Stimulated activated CD8-positive, alpha-beta memory T cell treated with anti-CD3 and anti-CD28 coated beads, Interleukin-4, amount 100 ng/mL, for 24 hours (primary cell): Measurements from ENCODE around the gene IGF2BP1.

Experiments used
- DNase-seq: peaks from one replicate; pipeline ENCODE4 v3.0.0-alpha.2; 2020; ENCODE audit warnings: low read depth

IGF2BP1 gene

DNA sequence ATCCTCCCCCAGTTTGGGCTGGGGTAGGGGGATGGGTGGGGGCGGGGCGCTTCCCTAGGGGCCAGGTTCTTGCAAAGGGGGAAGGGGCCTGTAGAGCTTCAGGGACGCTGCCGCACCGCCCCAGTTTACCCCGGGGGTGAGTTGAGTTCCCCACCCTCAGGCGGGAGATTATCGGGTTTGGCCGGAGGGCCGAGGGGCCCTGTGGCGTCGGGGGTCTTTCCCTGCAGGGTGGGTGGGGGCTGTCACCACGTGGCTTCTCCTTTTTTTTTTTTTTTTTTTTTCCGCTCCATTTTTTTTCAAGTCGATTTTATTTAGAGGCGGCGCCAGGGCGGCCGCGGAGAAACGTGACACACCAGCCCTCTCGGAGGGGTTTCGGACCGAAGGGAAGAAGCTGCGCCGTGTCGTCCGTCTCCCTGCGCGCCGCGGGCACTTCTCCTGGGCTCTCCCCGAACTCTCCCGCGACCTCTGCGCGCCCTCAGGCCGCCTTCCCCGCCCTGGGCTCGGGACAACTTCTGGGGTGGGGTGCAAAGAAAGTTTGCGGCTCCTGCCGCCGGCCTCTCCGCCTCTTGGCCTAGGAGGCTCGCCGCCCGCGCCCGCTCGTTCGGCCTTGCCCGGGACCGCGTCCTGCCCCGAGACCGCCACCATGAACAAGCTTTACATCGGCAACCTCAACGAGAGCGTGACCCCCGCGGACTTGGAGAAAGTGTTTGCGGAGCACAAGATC lies at the start of gene IGF2BP1:
Gene IGF2BP1 (plus strand): TSS at position 283 of the 724 bp plus-strand sequence. CDS start 361 bp downstream, at position 644.
- no peak for DNase-seq

DNA sequence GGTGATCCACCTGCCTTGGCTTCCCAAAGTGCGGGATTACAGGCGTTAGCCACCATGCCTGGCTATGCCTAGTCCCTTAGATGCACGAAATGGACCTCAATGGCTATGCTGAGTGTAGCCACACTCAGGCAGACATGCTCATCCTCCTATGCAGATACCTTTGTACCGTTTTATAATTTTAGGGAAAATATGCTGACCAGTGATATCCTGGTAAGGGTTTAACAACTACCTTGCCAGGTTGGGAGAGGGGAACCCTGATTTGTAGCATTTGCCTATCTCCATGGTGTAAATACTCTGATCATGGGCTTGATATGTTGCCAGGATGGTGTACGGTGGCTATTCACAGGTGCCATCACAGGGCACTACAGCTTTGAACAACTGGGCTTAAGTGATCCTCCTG lies 45.6 kb upstream of the IGF2BP1 start:
- no peak for DNase-seq

GRCh38 chr17:48952904-48953303 lies 44.3 kb upstream of the IGF2BP1 start:
- no peak for DNase-seq

DNA sequence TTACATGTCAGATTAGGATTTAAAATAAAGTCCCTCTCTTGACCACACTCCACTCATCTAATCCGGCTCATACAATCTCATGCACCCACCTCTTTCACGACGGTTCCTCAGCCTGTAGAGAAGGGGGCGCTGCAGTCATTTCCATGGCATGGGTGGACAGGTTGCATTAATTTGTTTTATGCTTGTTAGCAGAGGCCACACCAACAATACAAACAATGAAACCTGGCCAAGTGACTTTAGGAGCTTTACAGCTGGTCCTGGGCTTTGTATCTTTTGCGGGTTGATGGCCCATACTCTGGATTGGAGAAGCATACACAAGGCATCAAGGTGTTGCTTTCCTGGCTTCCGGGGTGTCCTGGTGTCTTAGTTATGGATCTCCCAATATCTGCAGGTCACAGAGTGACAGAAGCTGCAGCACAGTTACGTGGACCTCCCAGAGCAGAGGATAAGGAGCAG lies 42.9 kb upstream of the IGF2BP1 start:
- DNase-seq = no peak

GRCh38 chr17:48960834-48961515 lies 36.2 kb upstream of the IGF2BP1 start:
- DNase-seq = no peak

DNA sequence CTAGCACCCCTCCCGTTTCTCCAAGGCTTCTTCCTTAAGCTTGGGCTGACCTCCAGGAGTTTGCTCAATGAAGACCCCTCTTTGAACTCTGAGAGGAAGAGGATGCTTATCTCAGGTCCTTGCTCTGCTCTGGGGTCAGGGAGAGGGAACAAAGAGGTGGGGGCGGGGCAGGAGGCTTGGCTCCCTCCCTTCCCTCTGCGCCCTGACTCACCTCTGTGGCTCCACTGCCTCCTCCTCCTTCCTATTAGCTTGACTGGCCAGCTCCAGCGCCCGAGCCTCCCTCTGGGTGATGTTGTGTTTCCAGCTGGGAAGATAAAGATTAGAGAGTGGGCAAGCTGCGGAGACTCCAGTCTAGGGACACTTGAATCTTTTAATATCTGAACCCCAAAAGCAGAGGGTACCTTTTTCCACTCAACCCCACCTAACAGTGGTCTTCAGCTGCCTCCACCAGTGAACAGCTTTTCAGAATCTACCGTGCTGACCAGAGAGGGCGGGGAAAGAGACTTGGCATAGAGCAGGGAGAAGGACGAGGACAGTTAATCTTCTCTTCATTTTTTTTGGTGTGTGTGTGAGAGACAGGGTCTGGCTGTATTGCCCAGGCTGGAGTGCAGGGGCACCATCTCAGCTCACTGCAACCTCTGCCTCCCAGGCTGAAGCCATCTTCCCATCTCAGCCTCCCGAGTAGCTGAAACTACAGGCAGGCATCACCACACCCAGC lies 35.5 kb upstream of the IGF2BP1 start:
- no peak for DNase-seq

- DNase-seq = no peak
These were observed 27.0 kb upstream of the IGF2BP1 start for GRCh38 chr17:48970224-48970623.

- DNase-seq = no peak
These were observed 26.1 kb upstream of the IGF2BP1 start for GRCh38 chr17:48970865-48971687.

DNA sequence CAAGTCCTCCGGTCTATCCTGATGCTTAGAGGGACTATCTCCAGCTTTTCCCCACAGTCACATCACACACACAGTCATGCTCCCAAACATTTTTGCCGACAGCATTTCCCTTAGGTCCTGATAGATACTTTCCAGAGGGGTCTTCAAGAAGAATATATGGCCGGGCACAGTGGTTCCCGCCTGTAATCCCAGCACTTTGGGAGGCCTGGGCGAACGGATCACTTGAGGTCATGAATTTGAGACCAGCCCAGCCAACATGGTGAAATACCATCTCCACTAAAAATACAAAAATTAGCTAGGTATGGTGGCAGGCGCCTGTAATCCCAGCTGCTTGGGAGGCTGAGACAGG lies 24.5 kb upstream of the IGF2BP1 start:
- no peak for DNase-seq

DNA sequence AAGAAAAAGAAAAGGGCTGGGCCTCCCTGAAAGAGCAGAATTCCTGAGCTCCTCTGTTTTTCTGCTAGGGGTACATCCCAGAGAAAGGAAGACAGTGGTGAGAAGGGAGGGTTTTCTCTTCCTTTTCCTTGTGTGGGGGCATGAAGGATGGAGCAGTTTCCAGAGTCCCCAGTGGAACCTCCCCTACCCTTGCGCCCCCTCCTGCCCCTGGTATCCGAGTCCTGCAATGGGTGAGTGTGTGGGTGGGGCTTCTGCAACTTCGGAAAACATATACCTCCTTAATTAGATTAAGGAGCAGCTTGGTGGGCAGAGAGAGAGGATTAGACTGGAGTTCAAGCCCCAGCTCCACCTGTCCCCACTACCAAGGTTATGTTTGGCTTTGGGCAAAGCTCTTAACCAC lies 23.4 kb upstream of the IGF2BP1 start:
- DNase-seq = no peak

GRCh38 chr17:48981927-48982539 lies 15.2 kb upstream of the IGF2BP1 start:
- no peak for DNase-seq

DNA sequence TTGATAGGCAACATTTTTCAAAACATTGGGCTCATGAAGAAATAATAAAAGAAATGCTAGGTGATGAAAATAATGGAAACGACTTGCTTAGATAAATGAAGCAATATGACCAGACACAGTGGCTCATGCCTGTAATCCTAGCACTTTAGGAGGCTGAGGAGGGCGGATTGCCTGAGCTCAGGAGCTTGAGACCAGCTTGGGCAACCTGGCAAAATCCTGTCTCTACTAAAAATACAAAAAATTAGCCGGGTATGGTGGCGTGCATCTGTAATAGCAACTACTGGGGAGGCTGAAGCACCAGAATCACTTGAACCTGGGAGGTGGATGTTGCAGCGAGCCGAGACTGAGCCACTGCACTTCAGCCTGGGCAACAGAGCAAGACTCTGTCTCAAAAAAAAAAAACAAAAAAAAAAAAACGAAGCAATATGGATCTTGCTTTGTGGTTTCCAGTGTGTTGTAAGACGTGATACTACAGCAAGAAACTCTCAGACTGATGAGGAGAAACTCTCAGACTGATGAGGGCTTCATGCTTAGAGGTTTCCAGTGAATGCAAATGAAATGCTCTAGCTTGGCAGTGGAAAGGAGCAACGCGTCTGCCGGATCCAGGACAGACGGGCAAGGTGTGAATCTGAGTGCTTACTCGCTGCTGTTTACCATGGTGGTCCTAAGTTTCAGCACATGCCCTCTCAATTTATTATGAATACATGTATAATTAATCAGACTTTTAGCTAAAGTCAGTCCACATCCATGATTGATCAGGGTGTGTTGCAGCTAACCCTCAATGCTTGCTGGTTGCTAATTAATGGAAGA lies 11.5 kb upstream of the IGF2BP1 start:
- no peak for DNase-seq

DNA sequence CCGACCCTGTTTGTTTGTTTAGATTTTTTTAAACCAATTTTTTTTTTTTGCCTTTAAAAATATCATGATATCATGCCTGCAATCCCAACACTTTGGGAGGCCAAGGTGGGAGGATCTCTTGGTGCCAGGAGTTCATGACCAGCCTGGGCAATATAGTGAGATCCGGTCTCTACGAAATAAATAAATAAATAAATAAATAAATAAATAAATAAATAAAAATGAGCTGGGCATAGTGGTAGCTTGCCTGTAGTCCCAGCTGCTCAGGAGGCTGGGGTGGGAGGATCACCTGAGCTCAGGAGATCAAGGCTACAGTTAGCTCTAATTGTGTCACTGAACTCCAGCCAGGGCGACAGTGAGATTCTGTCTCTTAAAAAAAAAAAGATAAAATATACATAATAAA lies 8.1 kb upstream of the IGF2BP1 start:
- no peak for DNase-seq

- no peak for DNase-seq
These were observed 6.3 kb upstream of the IGF2BP1 start for GRCh38 chr17:48990882-48991357.

DNA sequence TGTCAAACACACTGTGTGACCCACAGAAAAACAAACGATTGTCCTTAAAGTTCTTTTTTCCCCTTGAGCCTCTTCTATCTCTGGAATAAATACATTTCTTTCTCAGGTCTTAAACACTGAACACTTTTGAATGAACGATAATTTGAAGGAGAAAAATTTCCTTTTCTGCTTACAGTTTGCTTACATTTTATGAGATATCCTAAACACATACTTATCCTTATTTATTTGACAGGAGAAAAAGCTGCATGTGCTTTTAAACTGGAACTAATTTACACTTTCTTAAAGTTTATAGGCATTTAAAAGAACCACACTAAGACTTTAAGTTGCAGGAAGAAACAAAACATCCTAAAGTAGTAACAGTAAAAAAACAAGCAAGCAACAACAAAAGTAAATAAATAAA lies 4.7 kb upstream of the IGF2BP1 start:
- no peak for DNase-seq

- DNase-seq = no peak
These were observed 3.9 kb upstream of the IGF2BP1 start for GRCh38 chr17:48993305-48993704.

- DNase-seq = no peak
These were observed 3.2 kb upstream of the IGF2BP1 start for GRCh38 chr17:48993951-48994350.

DNA sequence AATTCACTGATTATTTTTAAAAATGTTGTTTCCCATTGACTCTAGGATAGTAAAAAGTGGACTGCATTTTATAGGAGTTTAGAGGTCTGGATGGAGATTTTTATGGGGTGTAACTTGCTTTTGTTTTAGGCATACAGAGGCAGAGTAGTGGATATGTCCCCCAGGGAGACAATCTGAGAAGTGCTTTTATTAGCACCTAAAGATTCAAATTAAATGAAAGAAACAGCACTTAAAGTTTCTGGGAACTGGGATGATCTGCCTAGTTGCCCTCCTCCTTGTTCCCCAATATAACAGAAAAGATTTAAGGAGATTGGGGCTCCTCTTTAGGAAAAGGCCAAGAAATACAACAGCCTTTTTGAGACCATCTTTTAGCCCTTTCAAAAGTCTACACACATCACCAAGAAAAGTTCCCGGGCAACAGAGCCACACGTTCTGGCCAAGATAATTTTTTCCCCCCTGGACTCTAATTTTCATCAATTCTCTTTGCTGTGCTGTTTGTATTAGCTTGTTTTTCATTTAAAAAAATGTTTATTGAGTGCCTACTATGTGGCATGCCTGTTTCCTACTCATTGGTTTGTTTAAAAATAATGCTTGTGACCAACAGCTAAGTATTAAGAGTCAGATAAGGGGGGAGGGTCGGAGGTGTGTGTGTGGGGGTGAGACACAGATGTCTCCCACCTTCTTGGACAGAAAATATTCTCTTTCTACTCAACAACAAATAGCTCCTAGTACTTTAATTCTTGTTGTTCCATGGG lies 2.5 kb upstream of the IGF2BP1 start:
- DNase-seq = no peak

DNA sequence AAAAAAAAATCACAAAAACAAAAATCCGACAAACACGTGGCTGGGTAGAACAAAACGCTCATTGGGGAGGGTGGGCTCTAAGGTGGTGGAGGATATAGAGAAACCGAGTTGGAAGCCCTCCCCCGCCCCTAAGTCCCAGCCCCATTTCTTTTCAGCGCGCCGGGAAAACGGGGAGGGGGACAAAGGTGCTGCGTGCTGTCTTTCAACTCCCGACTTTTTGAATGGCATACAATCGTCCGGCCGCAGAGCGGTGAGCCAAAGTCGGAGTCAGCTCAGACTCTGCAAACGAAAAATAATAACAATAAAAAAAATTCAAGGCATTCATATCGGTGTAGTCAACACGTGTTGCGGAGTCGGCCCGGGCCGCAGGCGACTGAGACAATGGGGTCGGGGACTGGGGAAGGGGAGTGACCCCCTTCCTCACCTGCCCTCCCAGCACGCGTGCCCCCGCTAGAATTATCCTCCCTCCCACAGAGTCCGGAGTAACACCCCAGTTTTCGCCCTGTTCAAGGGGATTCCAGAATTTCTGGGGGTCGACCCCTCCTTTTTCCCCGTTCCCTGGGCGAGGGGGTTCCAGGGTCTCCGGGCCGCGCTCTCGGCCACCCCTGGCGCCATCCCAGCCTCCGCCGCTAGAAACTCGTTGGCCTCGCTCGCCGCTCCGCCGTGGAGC lies 1.7 kb upstream of the IGF2BP1 start:
- no peak for DNase-seq
